GM19463 (cell line): ENCODE data around the gene GIPC2.
A peak's percentile ranks its signal among the peaks of the same experiment; 100 is the strongest.
"Not testable (repeated sequence)": the region's sequence is repeated elsewhere in the genome, so short reads cannot be mapped to it uniquely, and the experiment has no call there.

ENCODE experiments used
- ATAC-seq: cut with Tn5 transposase; IDR thresholded peaks from one replicate; pipeline ENCODE4 v1.9.1; 2021; ENCODE audit warnings: mild to moderate bottlenecking, moderate library complexity; ENCODE audit not compliant: unreplicated experiment

The GIPC2 gene

GRCh38 chr1:78045926-78046778, at the start of gene GIPC2:
Gene GIPC2 (plus strand): TSS chr1:78045966. CDS start chr1:78046095, 129 bp downstream.
- peak; percentile 50 for ATAC-seq

- ATAC-seq: no peak
Measured at GRCh38 chr1:77996734-77997133, 49.0 kb upstream of the GIPC2 start.

GRCh38 chr1:78000536-78000935, 45.2 kb upstream of the GIPC2 start:
- ATAC-seq: not testable (repeated sequence)

GRCh38 chr1:78003070-78003746, 42.6 kb upstream of the GIPC2 start:
- ATAC-seq: no peak

GRCh38 chr1:78003882-78004718, 41.7 kb upstream of the GIPC2 start:
- peak; percentile 45 for ATAC-seq

GRCh38 chr1:78004719-78005447, 40.9 kb upstream of the GIPC2 start, which contains the start of gene DNAJB4:
Gene DNAJB4 (plus strand): TSS chr1:78004939. CDS start chr1:78005111, 172 bp downstream.
- peak; percentile 97 for ATAC-seq

GRCh38 chr1:78005448-78005722, 40.4 kb upstream of the GIPC2 start:
- ATAC-seq: no peak

- ATAC-seq: no peak
Measured at GRCh38 chr1:78005755-78006154, 40.0 kb upstream of the GIPC2 start.

GRCh38 chr1:78006521-78006920, 39.2 kb upstream of the GIPC2 start:
- no peak for ATAC-seq

GRCh38 chr1:78007677-78008341, 38.0 kb upstream of the GIPC2 start:
- no peak for ATAC-seq

GRCh38 chr1:78009276-78009675, 36.5 kb upstream of the GIPC2 start:
- no peak for ATAC-seq

GRCh38 chr1:78009836-78010235, 35.9 kb upstream of the GIPC2 start:
- ATAC-seq: no peak

- ATAC-seq: no peak
Measured at GRCh38 chr1:78011050-78011449, 34.7 kb upstream of the GIPC2 start.

- ATAC-seq: no peak
Measured at GRCh38 chr1:78015148-78015547, 30.6 kb upstream of the GIPC2 start.

- no peak for ATAC-seq
Measured at GRCh38 chr1:78019024-78019423, 26.7 kb upstream of the GIPC2 start.

GRCh38 chr1:78021134-78021533, 24.6 kb upstream of the GIPC2 start:
- not testable (repeated sequence) for ATAC-seq

GRCh38 chr1:78029793-78030192, 16.0 kb upstream of the GIPC2 start:
- ATAC-seq: no peak

- ATAC-seq: no peak
Measured at GRCh38 chr1:78032996-78033796, 12.6 kb upstream of the GIPC2 start.

- no peak for ATAC-seq
Measured at GRCh38 chr1:78033797-78034172, 12.0 kb upstream of the GIPC2 start.
